GM21619 (cell line): ENCODE results near the gene RDM1.

Experiments
- ATAC-seq: cut with Tn5 transposase; IDR thresholded peaks from one replicate; pipeline ENCODE4 v1.9.1; 2021; ENCODE audit not compliant: unreplicated experiment

RDM1 gene

DNA sequence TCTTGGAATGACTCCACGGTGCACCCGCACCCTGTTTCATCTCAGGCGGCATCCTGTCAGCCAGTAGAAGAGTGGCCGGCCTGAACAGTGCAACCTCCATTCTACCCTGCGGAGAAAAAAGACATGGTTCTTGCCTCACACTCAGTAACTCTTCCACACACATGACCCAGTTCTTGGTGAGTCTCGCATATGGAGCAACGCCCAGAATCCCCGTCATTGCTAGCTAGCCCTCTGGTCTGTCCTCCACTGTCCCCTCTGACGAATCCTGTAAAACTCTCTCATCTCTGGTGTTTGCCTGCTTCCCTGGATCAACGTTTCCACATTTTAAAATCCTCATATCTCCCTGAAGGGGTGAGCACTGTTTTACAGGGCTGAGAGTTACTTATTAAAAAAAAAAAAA, 4.2 kb upstream of the RDM1 start:
- ATAC-seq: no peak

DNA sequence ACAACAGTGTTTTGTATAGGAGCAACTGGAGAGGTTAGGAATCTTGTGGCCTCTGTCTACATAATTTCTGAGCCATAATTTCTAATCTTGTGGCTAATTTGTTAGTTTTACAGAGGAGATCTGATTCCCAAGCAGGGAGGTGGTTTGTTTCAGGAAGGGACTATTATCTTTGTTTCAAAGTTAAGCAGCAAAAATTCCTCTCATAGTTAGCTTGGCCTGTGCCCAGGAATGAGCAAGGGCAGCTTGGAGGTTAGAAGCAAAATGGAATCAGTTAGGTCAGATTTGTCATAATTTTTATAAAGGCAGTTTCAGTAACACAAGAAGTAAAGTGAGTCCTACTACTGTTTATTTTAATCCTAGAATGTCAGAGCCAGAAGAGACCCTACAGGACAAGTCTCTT, 2.0 kb upstream of the RDM1 start:
- no peak for ATAC-seq

DNA sequence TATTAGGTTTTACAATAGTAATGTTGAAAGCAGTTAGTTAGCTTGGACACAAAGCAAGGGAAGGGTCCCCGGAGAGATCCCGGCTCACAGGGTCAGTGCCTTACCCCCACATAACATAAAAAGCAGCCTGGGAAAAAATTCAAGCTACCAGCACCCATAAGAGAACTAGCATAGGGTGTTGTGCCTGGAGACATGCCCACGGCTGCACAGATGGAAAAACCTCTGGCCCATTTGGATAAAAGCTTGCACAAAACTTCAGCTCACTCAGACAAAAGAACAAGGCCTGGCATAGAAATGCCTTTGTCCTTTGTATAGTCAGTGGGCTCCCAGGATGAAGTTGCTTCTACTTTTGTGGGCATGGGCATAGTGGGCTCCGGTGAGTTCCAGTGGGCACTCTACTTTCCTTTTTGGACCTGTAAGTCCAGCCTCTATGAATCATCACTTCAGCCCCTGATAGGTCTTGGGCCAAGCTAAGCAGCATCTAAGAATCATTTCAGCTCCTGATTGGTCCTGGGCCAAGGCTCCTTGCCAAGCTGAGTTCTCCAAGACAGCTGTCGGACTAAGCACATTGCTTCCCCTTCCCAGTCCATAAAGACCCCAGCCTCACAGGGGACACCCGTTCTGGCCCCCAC, 1.3 kb upstream of the RDM1 start:
- ATAC-seq: no peak

DNA sequence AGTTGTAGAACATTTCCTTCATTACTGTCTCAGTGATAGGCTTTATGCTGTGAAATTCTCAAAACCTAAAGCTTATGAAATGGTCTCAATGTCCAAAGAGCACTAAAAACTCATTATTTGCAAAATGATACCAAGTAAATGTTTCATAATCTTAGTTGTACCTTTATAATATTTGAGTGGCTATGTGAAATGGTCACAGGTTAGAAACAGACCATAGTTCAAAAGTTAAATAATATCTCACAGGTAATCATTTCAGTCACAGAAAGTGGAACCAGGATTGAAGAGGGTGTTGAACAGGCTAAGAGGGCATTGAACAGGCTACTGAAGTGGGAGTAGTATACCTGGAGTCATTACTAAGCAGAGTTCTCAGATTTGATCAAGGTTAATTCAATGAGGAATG, 2.9 kb downstream of the RDM1 start:
- no peak for ATAC-seq

DNA sequence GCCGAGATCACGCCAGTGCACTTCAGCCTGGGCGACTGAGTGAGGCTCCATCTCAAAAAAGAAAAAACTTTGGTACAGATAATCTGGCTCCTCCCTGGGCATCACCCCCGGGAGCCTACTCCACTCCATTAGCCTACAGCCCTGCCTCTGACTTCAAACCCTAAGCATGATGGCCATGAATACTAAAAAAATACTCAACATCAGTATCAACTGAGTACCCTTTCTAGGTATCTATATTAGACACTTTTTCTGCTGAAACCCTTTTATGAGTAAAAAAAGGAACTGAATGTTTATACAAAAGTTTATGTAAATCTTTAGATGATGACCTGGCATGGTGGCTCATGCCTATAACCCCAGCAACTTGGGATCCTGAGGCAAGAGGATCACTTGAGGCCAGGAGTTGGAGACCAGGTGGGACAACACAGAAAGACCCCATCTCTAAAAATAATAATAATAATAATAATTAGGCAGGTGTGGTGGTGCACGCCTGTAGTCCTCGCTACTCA, 6.9 kb downstream of the RDM1 start:
- no peak for ATAC-seq

DNA sequence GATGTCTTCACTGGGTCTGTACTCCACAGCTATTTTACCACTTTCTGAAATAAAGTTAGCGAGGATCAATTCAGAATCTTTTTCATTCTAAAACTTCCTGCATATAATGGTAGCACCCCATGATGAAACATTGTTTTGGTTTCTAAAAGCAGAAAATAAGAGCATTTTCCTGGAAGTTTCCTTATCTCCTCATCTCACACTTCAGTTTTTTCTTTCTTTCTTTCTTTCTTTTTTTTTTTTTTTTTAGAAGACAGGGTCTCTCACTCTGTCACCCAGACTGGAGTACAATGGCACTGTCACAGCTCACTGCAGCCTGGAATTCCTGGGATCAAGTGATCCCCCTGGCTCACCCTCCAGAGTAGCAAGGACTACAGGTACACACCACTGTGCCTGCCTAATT, 10.3 kb downstream of the RDM1 start:
- no peak for ATAC-seq

DNA sequence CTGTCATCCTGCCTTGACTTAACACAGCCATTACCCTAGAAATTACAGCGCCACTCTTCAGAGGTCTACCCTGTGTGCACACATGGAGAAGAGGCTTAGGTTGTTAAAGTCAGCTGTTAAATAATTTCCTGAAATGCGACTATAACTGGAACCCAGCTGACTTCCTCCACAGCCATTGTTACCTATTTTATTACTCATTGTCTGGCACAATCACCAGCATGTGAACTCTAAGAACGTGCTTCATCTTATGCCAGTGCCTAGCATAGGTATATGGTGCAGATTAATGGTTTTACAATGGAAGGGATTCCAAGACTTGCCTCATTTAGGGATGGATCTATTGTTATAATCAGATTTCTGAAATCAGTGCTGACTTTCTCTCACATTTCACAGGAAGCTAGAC, 11.9 kb downstream of the RDM1 start:
- ATAC-seq: no peak

DNA sequence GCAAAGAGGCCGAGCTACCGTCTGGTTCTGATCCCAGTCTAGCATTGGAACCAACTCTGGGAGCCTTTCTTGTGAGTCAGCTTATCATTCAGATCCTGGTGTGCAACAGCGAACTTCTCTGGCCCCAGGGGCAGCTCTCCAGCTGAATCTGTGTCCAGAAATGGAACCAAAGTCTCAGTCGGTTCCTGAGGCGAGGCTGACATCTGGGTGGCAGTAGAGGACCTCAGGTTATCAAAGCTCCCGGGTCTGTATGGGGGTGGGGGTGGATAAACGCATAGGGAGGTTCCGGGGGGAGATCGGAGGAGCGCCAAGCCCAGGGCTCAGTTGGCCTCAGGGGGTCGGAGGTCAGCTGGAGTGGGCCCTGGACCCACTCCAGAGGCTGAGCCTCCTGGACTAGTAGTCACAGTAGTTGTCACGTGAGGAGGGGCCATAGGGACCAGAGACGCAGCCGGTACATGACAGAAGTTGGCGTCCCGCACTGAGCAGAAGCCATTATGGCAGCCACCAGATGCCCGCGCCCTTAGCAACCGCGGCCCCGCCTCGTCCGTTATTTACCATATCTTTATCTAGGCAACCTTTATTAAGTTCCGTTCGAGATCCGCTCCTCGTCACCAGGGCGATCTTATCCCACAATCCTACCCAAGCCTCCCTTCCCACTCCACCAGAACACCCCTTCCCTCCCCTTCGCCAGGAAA, 12.9 kb downstream of the RDM1 start:
- ATAC-seq: no peak

DNA sequence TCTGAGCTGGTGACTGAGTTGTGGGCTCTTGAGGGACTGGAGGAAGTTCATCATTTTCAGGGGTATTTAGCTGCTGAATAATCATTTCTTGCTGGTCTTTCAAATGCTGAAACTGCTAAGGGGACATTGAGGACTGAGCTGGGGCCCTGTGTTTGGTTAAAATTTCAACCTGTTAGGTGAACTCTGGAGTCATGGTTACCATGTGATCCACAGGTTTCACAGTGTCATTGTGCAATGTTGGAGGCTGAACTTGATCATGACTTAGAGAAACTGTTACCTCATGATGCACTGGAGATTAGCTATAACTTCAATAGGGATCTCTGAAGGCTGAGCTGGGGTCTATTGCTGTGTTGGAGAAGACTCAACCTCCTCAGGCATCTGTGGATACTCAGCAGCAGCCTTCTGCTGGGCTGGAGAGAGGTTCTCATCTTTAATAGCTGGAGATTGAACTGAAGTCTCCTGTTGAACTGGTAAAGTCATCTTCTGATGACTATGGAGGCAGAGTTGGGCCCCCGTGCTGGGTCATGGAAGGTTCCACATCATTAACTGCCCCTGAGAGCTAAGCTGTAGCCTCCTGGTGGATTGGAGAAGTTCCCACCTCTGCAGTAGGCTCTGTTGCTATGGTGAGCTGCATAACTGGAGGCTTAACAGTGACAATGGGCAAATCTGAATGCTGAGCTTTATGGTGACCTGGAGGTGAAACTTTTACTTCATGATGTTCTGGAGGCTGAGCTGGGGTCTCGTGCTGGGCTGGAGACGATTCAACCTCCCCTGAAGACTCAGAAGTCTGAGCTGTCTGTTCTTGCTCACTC, 15.2 kb downstream of the RDM1 start:
- ATAC-seq: no peak

DNA sequence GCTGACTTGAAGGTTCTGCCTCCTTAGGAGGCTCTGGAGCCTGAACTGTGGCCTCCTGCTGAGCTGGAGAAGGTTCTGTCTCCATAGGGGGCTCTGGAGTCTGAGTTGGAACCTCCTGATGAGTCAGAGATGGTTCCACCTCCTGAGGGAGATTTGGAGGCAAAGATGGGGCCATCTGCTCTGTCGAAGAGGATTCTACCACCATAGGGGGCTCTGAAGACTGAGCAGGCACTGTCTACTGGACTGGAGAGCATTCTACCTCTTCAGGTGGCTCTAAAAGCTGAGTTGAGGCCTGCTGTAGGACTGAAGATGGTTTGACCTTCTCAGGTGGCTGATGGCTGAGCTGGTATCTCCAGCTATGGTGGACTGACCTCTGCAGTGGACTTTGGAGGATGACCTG, 16.2 kb downstream of the RDM1 start:
- no peak for ATAC-seq

DNA sequence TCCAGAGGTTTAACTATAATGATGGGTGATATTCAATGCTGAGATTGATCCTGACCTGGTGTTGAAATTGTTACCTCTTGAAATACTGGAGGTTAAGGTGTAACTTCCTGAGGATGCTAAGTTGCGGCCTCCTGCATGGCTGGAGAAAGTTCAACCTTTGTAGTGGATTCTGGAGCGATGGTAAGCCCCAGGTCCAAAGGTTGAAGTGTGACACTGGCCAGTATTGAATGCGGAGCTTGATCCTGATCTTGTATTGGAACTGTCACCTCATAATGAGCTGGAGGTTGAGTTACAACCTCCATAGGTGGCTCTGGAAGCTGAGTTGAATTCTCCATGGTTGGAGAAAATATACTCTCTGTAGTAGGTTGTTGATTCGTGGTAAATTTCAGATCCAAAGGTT, 17.0 kb downstream of the RDM1 start:
- ATAC-seq: no peak

DNA sequence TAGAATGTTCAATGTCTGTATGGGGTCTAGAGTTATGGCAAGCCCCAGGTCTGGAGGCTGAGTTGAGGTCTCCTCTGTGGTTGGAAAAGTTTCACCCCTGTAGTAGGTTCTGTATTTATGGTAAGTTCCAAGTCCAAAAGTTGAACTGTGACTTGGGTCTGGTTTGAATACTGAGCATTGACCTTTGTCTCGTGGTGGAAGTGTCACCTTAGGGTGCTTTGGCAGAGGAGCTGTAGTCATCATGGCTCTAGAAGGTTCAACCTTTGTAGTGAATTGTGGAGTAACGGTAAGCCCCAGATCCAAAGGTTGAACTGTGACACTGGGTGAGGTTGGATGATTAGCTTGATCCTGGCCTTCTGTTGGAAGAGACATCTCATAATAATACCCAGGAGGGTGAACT, 17.6 kb downstream of the RDM1 start:
- no peak for ATAC-seq

DNA sequence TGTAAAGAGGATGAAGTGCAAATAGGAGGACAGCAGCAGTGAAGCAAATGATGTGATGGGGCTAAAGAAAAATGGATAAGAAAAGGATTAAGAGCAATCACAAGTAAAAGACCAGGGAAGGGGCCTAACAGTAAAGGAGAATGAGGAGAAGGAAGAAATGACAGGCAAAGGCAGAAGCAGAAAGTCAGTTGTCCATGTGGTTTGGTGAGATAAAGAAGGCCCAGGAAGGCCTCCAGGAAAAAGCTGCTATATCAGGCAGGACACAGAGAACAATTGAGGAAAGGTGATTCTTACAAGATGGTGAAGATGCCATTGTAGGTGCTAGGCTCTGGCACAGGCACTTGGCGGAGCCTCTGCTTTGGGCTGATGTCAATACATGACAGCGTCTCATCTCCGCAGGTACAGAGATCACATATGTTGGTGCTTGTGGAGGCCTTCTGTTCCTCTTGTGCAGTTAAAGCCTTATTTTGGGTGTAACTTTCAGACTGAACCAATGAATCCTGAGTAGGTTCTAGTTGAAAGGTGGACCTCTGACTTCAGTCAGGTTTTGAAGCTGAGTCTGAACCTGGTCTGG, 18.1 kb downstream of the RDM1 start:
- ATAC-seq: no peak

DNA sequence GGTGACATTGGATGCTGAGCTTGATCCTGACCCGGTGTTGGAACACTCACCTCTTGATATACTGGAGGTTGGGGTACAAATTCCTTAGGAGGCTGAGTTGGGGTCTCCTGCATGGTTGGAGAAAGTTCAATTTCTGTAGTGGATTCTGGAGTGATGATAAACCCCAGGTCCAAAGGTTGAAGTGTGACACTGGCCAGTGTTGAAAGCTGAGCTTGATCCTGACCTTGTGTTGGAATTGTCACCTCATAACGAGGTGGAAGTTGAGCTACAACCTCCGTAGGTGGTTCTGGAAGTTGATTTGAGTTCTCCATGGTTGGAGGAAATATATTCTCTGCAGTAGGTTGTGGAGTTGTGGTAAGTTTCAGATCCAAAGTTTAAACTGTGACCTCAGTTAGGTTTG, 21.2 kb downstream of the RDM1 start:
- no peak for ATAC-seq

DNA sequence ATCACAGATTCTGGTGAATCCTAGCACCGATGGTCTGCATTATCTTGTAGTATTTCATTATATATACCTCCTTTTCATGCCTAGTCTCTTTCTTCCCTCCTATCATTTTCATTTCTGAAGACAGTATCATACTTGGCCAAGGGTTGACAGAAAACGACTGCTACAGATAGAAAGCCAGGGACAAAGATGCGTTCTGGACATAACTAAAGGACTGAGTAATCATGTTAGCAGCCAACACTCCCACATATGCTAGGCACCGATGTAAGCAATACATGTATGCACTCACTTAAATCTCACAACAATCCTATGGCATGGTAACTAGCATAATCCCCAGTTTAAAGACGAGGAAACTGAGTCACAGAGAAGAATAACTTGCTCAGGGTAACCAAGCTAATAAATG, 22.9 kb downstream of the RDM1 start:
- ATAC-seq: no peak

DNA sequence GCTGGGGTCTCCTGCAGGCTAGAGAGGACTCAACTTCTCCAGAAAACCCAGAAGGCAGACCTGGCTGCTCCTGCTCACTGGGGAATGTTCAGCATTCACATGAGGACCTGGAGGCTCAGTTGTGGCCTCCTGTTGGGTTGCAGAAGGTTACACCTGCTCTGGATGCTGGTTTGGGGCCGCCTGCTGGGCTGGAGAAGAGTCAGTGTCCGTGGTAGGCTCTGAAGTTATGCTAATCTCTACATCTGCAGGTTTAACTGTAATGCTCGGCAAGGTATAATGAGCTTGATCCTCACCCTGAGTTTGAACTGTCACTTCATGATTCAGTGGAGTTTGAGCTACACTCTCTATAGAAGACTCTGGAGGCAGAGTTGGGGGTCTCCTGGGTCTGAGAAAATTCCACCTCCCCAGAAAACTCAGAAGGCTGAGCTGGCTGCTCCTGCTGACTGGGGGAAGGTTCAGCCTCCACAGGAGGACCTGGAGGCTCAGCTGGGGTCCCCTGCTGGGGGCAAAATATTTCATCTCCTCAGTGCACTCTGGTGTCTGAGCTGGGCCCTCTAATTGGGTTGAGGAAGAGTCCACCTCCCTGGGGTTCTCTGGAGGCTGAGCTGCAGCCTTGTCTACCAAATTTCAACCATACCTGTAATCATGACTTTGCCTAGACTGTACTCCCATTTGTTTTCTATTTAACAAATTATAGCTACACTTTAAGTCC, 23.5 kb downstream of the RDM1 start:
- ATAC-seq: no peak

DNA sequence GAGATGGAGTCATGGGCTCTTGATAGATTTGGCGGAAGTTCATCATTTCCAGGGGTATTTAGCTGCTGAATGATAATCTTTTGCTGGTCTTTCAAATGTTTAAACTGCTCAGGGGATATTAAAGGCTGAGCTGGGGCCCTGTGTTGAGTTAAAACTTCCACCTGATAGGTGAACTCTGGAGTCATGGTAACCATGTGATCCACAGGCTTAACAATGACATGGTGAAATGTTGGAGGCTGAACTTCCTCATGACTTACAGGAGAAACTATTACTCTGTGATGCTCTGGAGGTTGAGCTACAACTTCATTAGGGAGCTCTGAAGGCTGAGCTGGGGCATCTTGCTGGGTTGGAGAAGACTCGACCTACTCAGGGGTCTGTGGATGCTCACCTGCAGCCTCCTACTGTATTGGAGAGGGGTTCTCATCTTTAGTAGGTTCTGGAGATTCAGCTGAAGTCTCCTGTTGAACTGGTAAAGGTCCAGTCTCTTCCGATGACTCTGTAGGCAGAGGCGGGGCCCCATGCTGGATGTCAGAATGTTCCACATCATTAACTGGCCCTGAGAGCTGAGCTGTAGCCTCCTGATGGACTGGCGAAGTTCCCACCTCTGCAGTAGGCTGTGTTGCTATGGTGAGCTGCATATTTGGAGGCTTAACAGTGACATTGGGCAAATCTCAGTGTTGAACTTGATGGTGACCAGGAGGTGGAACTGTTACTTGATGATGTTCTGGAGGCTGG, 24.2 kb downstream of the RDM1 start:
- ATAC-seq: no peak

DNA sequence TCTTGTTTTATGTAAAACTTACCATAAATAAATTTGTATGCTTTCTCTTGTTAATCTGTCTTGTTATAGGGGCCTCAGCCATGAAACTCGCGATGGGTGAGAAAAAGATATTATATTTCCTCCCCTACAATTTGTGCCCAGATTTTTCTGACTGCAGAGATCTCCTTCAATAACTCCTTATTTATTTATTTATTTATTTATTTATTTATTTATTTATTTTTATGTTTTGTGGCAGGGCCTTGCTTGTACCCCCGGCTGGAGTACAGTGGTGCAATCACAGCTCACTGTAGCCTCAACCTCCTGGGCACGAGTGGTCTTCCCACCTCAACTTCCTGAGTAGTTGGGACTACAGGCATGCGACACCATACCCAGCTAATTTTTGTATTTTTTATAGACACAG, 27.1 kb downstream of the RDM1 start:
- no peak for ATAC-seq

DNA sequence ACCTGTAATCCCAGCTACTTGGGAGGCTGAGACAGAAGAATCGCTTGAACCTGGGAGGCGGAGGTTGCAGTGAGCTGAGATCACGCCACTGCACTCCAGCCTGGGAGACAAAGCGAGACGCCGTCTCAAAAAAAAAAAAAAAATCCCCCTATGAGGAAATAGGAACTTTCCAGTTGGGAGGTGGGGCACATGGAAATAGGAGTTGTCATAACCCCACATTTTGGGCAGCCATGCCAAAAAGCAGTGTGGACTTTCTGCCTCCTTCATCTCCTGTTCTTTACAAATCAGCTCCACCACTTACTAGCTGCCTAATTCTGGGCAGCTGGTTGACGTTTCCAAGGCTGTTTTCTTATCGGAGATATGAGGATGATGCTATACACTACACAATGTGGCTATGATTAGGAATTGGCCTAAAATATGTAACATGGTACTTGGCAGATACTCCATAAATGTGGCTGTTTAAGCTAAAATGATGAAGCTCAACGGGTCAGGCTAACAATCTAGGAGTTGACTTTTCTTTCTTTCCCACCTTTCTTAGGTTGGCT, 28.9 kb downstream of the RDM1 start:
- ATAC-seq: no peak
